ENCODE results near the gene WNT6. TPM values are rescaled to one million over a fixed set of nuclear protein-coding genes. Genes with fewer than 3 reads are reported as not detected.

WNT6 gene
- total RNA-seq, 1 experiment from 2014 or later: not detected

- no peaks in the 10 kb centered on the region for H3K36me3 ChIP-seq
- no peak overlapping the region for H3K27ac ChIP-seq
- H3K4me3 ChIP-seq: peak overlapping the region; percentile 31
- peaks cover 19% of the 10 kb centered on the region for H3K4me1 ChIP-seq (replicated peaks)
- H3K9me3 ChIP-seq (replicated peaks): 0 out of 2 replicates have a peak, but pooled peaks cover 6% of the 10 kb centered on the region
- DNase-seq (ENCODE audit: low read depth in 1 of 2, low spot score in 2 of 2): peak in 1 of 2 experiments; percentile 40
- H3K27me3 ChIP-seq (replicated peaks): peaks cover 72% of the 10 kb centered on the region
These were observed 33.2 kb downstream of the WNT6 start for GRCh38 chr2:218892693-218893348.

- H3K9me3 ChIP-seq (replicated peaks): 0 out of 2 replicates have a peak, but pooled peaks cover 6% of the 10 kb centered on the region
- peaks cover 24% of the 10 kb centered on the region for H3K4me1 ChIP-seq (replicated peaks)
- H3K27me3 ChIP-seq (replicated peaks): peaks cover 79% of the 10 kb centered on the region
- no peaks in the 10 kb centered on the region for H3K36me3 ChIP-seq
- DNase-seq (ENCODE audit: low read depth in 1 of 2, low spot score in 2 of 2): no peak
- no peak overlapping the region for H3K27ac ChIP-seq
- H3K4me3 ChIP-seq: no peak overlapping the region
These were observed 33.9 kb downstream of the WNT6 start for GRCh38 chr2:218893349-218894150.

GRCh38 chr2:218894151-218894879 lies 34.7 kb downstream of the WNT6 start:
- DNase-seq (ENCODE audit: low read depth in 1 of 2, low spot score in 2 of 2): no peak
- H3K27ac ChIP-seq: no peak overlapping the region
- H3K27me3 ChIP-seq (replicated peaks): peaks cover 83% of the 10 kb centered on the region

GRCh38 chr2:218894880-218895157 lies 35.2 kb downstream of the WNT6 start:
- Histone ChIP-seq H3K4me1 (replicated peaks) (peaks cover 24% of the 10 kb centered on the region), H3K36me3 (no peaks in the 10 kb centered on the region), H3K27me3 (replicated peaks) (peaks cover 87% of the 10 kb centered on the region), H3K9me3 (replicated peaks) (0 out of 2 replicates have a peak, but pooled peaks cover 6% of the 10 kb centered on the region), H3K27ac (no peak overlapping the region), H3K4me3 (no peak overlapping the region)
- no peak for DNase-seq (ENCODE audit: low read depth in 1 of 2, low spot score in 2 of 2)

More at GRCh38 chr2:218894151-218894879, 34.7 kb downstream of the WNT6 start:
- 0 out of 2 replicates have a peak, but pooled peaks cover 6% of the 10 kb centered on the region for H3K9me3 ChIP-seq (replicated peaks)
- no peaks in the 10 kb centered on the region for H3K36me3 ChIP-seq
- H3K4me3 ChIP-seq: no peak overlapping the region
- H3K4me1 ChIP-seq (replicated peaks): peaks cover 24% of the 10 kb centered on the region

DNA sequence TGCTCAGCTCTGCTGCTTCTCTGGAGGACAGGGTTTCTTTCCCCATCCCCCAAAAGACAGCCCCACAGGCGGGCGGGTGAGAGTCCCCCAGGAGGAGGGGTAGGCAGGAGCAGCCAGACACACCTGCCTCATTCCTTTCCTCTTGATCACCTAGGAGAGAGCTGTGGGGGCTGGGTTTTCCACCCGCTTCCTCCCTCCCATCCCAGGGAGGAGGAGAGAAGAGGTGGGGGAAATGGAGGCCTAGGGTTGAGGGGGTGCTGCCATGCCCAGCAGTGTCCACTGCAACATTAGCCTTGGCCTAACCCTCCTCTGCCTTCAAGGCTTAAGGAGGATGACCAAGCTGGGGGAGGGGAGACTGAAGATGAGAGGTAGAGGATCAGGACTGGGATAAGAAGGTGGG lies 35.7 kb downstream of the WNT6 start:
- Histone ChIP-seq H3K9me3 (replicated peaks) (0 out of 2 replicates have a peak, but pooled peaks cover 6% of the 10 kb centered on the region), H3K36me3 (no peaks in the 10 kb centered on the region), H3K27ac (no peak overlapping the region), H3K4me3 (no peak overlapping the region), H3K27me3 (replicated peaks) (peaks cover 90% of the 10 kb centered on the region), H3K4me1 (replicated peaks) (peaks cover 24% of the 10 kb centered on the region)
- no peak for DNase-seq (ENCODE audit: low read depth in 1 of 2, low spot score in 2 of 2)

DNA sequence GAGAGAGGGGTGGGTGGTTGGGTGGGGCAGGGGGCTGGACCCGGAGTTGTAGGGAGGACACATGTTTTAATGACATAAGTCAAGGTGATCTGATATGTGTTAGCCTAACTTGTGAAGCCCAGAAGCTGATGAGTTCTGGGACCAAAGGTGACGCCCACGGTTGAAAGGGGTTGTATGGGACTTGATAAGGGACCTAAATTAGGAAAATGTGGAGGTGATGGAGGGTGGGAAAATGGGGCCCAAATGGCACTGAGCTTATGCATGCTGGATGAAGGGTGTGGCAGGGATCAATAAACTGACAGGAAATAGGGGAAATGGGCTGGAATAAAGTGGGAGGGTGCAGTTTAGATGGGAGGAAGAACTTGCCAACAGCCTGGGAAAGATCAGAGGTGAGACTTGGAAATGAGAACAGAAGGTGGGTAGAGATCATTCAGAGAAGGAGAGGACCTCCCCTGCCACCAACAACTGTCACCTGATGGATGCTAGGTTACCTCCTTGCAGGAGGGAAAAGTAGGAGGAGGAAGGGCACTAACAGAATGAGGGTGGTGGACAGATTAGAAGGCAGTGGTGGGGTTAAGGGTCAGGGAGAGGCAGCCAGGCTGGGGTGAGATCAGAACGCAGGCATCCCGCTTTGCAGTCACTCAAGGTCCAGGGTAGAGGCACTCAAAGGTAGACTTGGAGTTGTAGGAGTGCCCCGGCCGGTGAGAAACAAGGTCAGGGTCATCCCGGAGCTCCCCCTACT lies 36.3 kb downstream of the WNT6 start:
- Histone ChIP-seq H3K27ac (no peak overlapping the region), H3K9me3 (replicated peaks) (0 out of 2 replicates have a peak, but pooled peaks cover 6% of the 10 kb centered on the region), H3K36me3 (no peaks in the 10 kb centered on the region), H3K4me1 (replicated peaks) (peaks cover 24% of the 10 kb centered on the region), H3K4me3 (no peak overlapping the region), H3K27me3 (replicated peaks) (peaks cover 87% of the 10 kb centered on the region)
- DNase-seq (ENCODE audit: low read depth in 1 of 2, low spot score in 2 of 2): no peak

GRCh38 chr2:218896501-218897393 lies 37.1 kb downstream of the WNT6 start:
- peaks cover 24% of the 10 kb centered on the region for H3K4me1 ChIP-seq (replicated peaks)
- no peak overlapping the region for H3K4me3 ChIP-seq
- H3K36me3 ChIP-seq: no peaks in the 10 kb centered on the region
- peak; percentile 32 to 47 for DNase-seq (ENCODE audit: low read depth in 1 of 2, low spot score in 2 of 2)
- no peak overlapping the region for H3K27ac ChIP-seq
- H3K9me3 ChIP-seq (replicated peaks): 0 out of 2 replicates have a peak, but pooled peaks cover 6% of the 10 kb centered on the region
- H3K27me3 ChIP-seq (replicated peaks): peaks cover 81% of the 10 kb centered on the region

DNA sequence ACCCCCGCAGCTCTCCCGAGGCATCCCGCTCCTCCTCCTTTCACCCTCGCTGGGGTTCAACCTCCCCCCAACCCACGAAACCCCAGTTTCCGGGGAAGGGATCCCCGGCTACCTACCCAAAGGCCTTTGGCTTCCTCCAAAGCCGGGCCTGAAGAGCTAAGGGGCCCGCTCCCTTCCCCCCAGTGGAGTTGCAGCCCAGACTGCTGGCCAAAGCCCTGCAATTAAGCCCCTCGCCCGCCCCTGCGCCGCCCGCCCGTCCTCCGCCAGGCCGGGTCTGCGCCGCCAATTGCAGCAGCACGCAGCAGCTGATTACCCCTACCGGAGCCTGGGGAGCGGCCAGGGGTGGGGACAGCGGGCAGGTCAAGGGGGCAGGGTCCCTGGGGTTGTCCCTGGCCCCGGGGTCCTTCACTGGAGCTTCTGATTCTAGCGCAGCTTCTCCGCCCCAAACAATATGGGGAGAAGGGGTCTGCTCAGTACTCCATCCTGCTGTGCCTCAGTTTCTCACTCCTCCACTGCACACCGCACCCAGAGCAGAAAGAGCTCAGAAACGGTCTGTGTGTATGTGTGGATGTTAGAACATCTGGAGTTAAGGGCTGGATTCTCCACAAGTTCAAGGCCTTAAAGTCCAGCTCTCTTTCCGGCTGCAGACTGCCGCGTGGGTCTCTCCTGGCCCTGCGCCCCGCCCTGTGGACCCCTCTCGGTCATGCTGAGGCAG lies 37.9 kb downstream of the WNT6 start:
- peaks cover 22% of the 10 kb centered on the region for H3K4me1 ChIP-seq (replicated peaks)
- peaks cover 77% of the 10 kb centered on the region for H3K27me3 ChIP-seq (replicated peaks)
- H3K27ac ChIP-seq: no peak overlapping the region

GRCh38 chr2:218898109-218898878 lies 38.7 kb downstream of the WNT6 start:
- peaks cover 69% of the 10 kb centered on the region for H3K27me3 ChIP-seq (replicated peaks)

More for the DNA sequence above, 37.9 kb downstream of the WNT6 start:
- Histone ChIP-seq H3K36me3 (no peaks in the 10 kb centered on the region), H3K4me3 (no peak overlapping the region), H3K9me3 (replicated peaks) (0 out of 2 replicates have a peak, but pooled peaks cover 4% of the 10 kb centered on the region)
- DNase-seq (ENCODE audit: low read depth in 1 of 2, low spot score in 2 of 2): no peak

DNA sequence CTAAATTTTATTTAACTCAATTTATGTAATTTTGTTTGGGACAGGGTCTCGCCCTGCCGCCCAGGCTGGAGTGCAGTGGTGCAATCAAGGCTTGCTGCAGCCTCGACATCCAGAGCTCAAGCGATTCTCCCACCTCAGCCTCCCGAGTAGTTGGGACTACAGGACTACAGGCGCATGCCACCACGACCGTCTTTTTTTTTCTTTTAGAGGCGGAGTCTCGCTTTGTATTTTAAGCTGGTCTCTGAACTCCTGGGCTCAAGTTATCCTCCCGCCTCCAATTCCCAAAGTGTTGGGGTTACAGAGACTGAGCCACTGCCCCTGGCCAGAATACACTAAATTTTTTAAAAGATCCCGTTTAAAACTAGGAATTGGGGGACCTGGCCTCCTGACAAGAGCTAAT lies 39.5 kb downstream of the WNT6 start:
- no peak for DNase-seq (ENCODE audit: low read depth in 1 of 2, low spot score in 2 of 2)
- Histone ChIP-seq H3K4me1 (replicated peaks) (peaks cover 16% of the 10 kb centered on the region), H3K36me3 (no peaks in the 10 kb centered on the region), H3K9me3 (replicated peaks) (no peaks in the 10 kb centered on the region), H3K4me3 (no peak overlapping the region), H3K27ac (no peak overlapping the region), H3K27me3 (replicated peaks) (peaks cover 61% of the 10 kb centered on the region)

More at GRCh38 chr2:218898109-218898878, 38.7 kb downstream of the WNT6 start:
- no peak overlapping the region for H3K4me3 ChIP-seq
- no peaks in the 10 kb centered on the region for H3K36me3 ChIP-seq
- H3K27ac ChIP-seq: no peak overlapping the region
- peaks cover 16% of the 10 kb centered on the region for H3K4me1 ChIP-seq (replicated peaks)
- H3K9me3 ChIP-seq (replicated peaks): no peaks in the 10 kb centered on the region
- peak in 1 of 2 experiments; percentile 43 for DNase-seq (ENCODE audit: low read depth in 1 of 2, low spot score in 2 of 2)

- no peak for DNase-seq (ENCODE audit: low read depth in 1 of 2, low spot score in 2 of 2)
- peaks cover 30% of the 10 kb centered on the region for H3K27me3 ChIP-seq (replicated peaks)
These were observed 42.8 kb downstream of the WNT6 start for GRCh38 chr2:218902427-218902826.

More at GRCh38 chr2:218902427-218902826, 42.8 kb downstream of the WNT6 start:
- H3K4me1 ChIP-seq (replicated peaks): peaks cover 5% of the 10 kb centered on the region
- no peaks in the 10 kb centered on the region for H3K36me3 ChIP-seq
- no peaks in the 10 kb centered on the region for H3K9me3 ChIP-seq (replicated peaks)
- H3K4me3 ChIP-seq: no peak overlapping the region
- no peak overlapping the region for H3K27ac ChIP-seq
